Adrenal gland (tissue), 12 donors: ENCODE results near the gene PTPRC. TPM values are rescaled to one million over a fixed set of nuclear protein-coding genes. Genes with fewer than 3 reads are reported as not detected.

Source experiments
- DNase-seq, 7 donors: peaks; one replicate each; pipeline ENCODE4 v3.0.0-alpha.2; 2019 to 2020
- H3K27ac ChIP-seq, 5 donors: fragments of 200-600 bp; sonication (generic) in 4 of 5; 1 replicate in 3 of 5; 2 replicates in 2 of 5; pipeline versions ENCODE4 v1.5.1 to v1.8.0; 2016 to 2020; ENCODE audit warnings: mild to moderate bottlenecking in 1 of 5
- H3K27me3 ChIP-seq: fragments of 200-600 bp; 2 replicates; pipeline ENCODE4 v1.8.0; 2021
- H3K36me3 ChIP-seq, 2 donors: fragments of 200-600 bp; replicated peaks in 1 of 2; 1 replicate in 1 of 2; 2 replicates in 1 of 2; pipeline versions ENCODE4 v1.5.1 to v1.8.0; 2018 to 2022
- H3K4me1 ChIP-seq, 2 donors: fragments of 200-600 bp; replicated peaks in 1 of 2; 1 replicate in 1 of 2; 2 replicates in 1 of 2; pipeline versions ENCODE4 v1.5.1 to v1.8.0; 2018 to 2021
- H3K4me3 ChIP-seq, 4 donors: fragments of 200-600 bp; sonication (generic) in 3 of 4; one replicate each; pipeline ENCODE4 v1.5.1; 2016 to 2018
- H3K9me3 ChIP-seq, 3 donors: fragments of 200-600 bp; sonication (generic) in 1 of 3; replicated peaks in 1 of 3; 1 replicate in 2 of 3; 2 replicates in 1 of 3; pipeline versions ENCODE4 v1.5.1 to v1.8.0; 2016 to 2021
- CTCF ChIP-seq, 6 experiments: fragments of 450-650 bp in 4 of 6; fragments of 200-600 bp in 2 of 6; sonication (generic) in 1 of 6; IDR thresholded peaks; 1 replicate in 5 of 6; 2 replicates in 1 of 6; pipeline versions ENCODE4 v1.5.1 to v1.8.0; 2016 to 2021; ENCODE audit warnings: antibody characterized with exemption in 6 of 6, mild to moderate bottlenecking in 2 of 6, moderate library complexity in 1 of 6
- POLR2A ChIP-seq, 2 donors: fragments of 450-650 bp; IDR thresholded peaks; one replicate each; pipeline ENCODE4 v1.6.1; 2017; ENCODE audit warnings: antibody characterized with exemption in 2 of 2, mild to moderate bottlenecking in 2 of 2, moderate library complexity in 1 of 2
- WGBS, 4 donors: extraction: QIAGEN DNeasy Blood & Tissue Kit in 2 of 4; methylation state at CpG; one replicate each; pipeline versions ENCODE4 v1.1.5 to v1.1.7; 2013 to 2017; 5-methylcytosine and 5-hydroxymethylcytosine counted together
- intact Hi-C, 2 donors: fragments of 100-400 bp; cut with DNase I; formaldehyde crosslinking; loops; one replicate each; pipeline versions ENCODE4 v1.14.1 to v1.15.0; 2022 to 2023
- polyA plus RNA-seq, 3 donors: library from polyadenylated mRNA; stranded (reverse); fragments of 200-250 nt in 2 of 3; fragments of 350-450 nt in 1 of 3; fragmentation: Illumina TruSeq in 1 of 3; extraction: RNeasy Lipid Tissue Mini Kit (QIAGEN cat#74804) in 1 of 3; gene quantifications; one replicate each; pipeline ENCODE4 v1.2.3, GENCODE V29; 2013 to 2014
- total RNA-seq, 9 donors: library from RNA; depleted of rRNA in 4 of 9; stranded (reverse); fragments of >200 nt in 4 of 9; fragments of 120-200 nt in 1 of 9; fragmentation: NEBNext Ultra II Directional in 1 of 9; extraction: Animal tissue kit (Norgen Biotek cat#: 25700) in 1 of 9; gene quantifications; one replicate each; pipeline versions ENCODE4 v1.1.0 to v1.2.4, GENCODE V29; 2013 to 2023
- donor health status: healthy with polysubstance abuse.
- donor health status: Bipolar disorder and iron deficiency.
- donor health status: DM: yes; HTN: yes; CAD: no.
- donor health status: DM: no; HTN: no; CAD: no.
- donor health status: DM: no; HTN: no; CAD: no.
- donor health status: DM: yes; HTN: yes; CAD: no.

Gene PTPRC
- total and polyA plus RNA-seq, 12 donors: 2.5 to 33.0 (median 15.2) TPM

- Histone ChIP-seq H3K4me1 (no peaks in the 10 kb centered on the region), H3K27ac (no peak overlapping the region), H3K4me3 (no peak overlapping the region), H3K36me3 (no peaks in the 10 kb centered on the region), H3K27me3 (no peaks in the 10 kb centered on the region), H3K9me3 (no peaks in the 10 kb centered on the region)
- DNase-seq: no peak
- intact Hi-C loops: no loop called here
- TF ChIP-seq CTCF (IDR thresholded peaks at IDR 0.05) (no peak), POLR2A (IDR thresholded peaks at IDR 0.05) (no peak)
- 41 to 81% (median 69%) methylated on average over 1 of the region's 1 CpG for WGBS, 4 donors
These were observed 37.4 kb downstream of the PTPRC start for GRCh38 chr1:198676253-198676652.

- Histone ChIP-seq H3K4me1 (no peaks in the 10 kb centered on the region), H3K4me3 (no peak overlapping the region), H3K9me3 (no peaks in the 10 kb centered on the region), H3K27me3 (no peaks in the 10 kb centered on the region), H3K36me3 (no peaks in the 10 kb centered on the region), H3K27ac (no peak overlapping the region)
- TF ChIP-seq POLR2A (IDR thresholded peaks at IDR 0.05) (no peak), CTCF (IDR thresholded peaks at IDR 0.05) (no peak)
- 32 to 53% (median 37%) methylated on average over 1 of the region's 1 CpG for WGBS, 4 donors
- intact Hi-C loops: no loop called here
- no peak for DNase-seq
These were observed 38.2 kb downstream of the PTPRC start for GRCh38 chr1:198677027-198677426.

- TF ChIP-seq POLR2A (IDR thresholded peaks at IDR 0.05) (no peak), CTCF (IDR thresholded peaks at IDR 0.05) (no peak)
- Histone ChIP-seq H3K36me3 (no peaks in the 10 kb centered on the region), H3K27ac (no peak overlapping the region), H3K4me1 (no peaks in the 10 kb centered on the region), H3K4me3 (no peak overlapping the region), H3K9me3 (no peaks in the 10 kb centered on the region), H3K27me3 (no peaks in the 10 kb centered on the region)
- 61 to 74% (median 69%) methylated on average over 2 of the region's 2 CpGs for WGBS, 4 donors
- intact Hi-C loops: no loop called here
- DNase-seq: no peak
These were observed 39.0 kb downstream of the PTPRC start for GRCh38 chr1:198677871-198678270.

GRCh38 chr1:198678301-198678836 is 39.5 kb downstream of the PTPRC start:
- WGBS, 4 donors: 72 to 82% (median 78%) methylated on average over 8 of the region's 8 CpGs
- intact Hi-C loops: no loop called here
- Histone ChIP-seq H3K9me3 (no peaks in the 10 kb centered on the region), H3K36me3 (no peaks in the 10 kb centered on the region), H3K27me3 (no peaks in the 10 kb centered on the region), H3K4me1 (no peaks in the 10 kb centered on the region), H3K4me3 (no peak overlapping the region), H3K27ac (no peak overlapping the region)
- TF ChIP-seq CTCF (IDR thresholded peaks at IDR 0.05) (no peak), POLR2A (IDR thresholded peaks at IDR 0.05) (no peak)
- no peak for DNase-seq
